ENCODE measurements around the gene CHRNB2.

CHRNB2 gene

DNA sequence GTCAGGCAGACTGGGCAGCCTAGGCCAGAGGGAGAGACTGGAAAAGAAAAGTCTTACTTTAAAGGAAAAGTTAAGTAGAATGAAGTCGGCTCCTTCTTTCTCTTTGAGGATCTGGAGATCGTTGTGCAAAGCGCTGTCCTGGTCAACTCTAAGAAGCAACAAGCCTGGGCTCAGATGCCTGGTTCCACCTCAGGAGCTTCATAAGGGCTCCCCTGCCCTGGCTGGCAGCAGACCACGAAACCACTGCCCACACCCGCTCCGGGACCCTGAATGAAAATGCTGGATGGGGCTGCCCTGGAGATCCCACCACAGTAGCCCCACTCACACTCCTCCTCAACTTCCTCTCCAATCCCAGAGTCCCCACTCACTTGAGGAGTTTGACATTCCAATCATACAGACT, 15.5 kb upstream of the CHRNB2 start:
- WGBS, 2 donors (ENCODE audit: extremely low coverage in 2 of 2, insufficient read length in 2 of 2, insufficient replicate concordance in 1 of 2): no CpG with 5 or more reads among the region's 6 CpGs
- Histone ChIP-seq H3K23ac (ENCODE audit: low read depth, low read length, poor library complexity) (no peak overlapping the region), H3K79me1 (ENCODE audit: low read depth, low read length) (no peaks in the 10 kb centered on the region), H2AK5ac (ENCODE audit: low read depth, low read length) (no peak overlapping the region), H3K27me3 (ENCODE audit: control insufficient read depth in 3 of 3, insufficient read depth in 3 of 3, low read depth in 1 of 3, low read length in 3 of 3) (no peaks in the 10 kb centered on the region), H2AFZ (ENCODE audit: low read length) (no peak overlapping the region), H2BK15ac (ENCODE audit: low read length) (no peak overlapping the region), H3K4me2 (ENCODE audit: insufficient read depth, low read length, poor library complexity, severe bottlenecking) (no peak overlapping the region), H4K8ac (ENCODE audit: low read depth, low read length) (no peak overlapping the region), H3K9ac (ENCODE audit: low read depth, low read length, poor library complexity) (no peak overlapping the region), H3K4me3 (ENCODE audit: low read length in 2 of 2) (no peak overlapping the region), H2BK12ac (ENCODE audit: low read length) (no peak overlapping the region), H3K36me3 (replicated peaks in 1 of 2; ENCODE audit: control insufficient read depth in 2 of 2, insufficient read depth in 2 of 2, low read length in 2 of 2) (peaks cover 63 to 89% of the 10 kb centered on the region in 2 donors), H4K91ac (ENCODE audit: low read depth, low read length, poor library complexity) (no peak overlapping the region), H3K4ac (ENCODE audit: low read length) (no peak overlapping the region), H2BK5ac (ENCODE audit: low read length) (no peak overlapping the region), H3K9me3 (replicated peaks in 1 of 2; ENCODE audit: control insufficient read depth in 2 of 2, insufficient read depth in 1 of 2, low read depth in 1 of 2, low read length in 2 of 2) (no peaks in the 10 kb centered on the region), H3K14ac (ENCODE audit: low read length) (no peak overlapping the region), H3K4me1 (ENCODE audit: control insufficient read depth in 2 of 2, insufficient read depth in 1 of 2, low read depth in 1 of 2, low read length in 2 of 2) (peaks cover 9 to 11% of the 10 kb centered on the region in 2 donors), H3K18ac (ENCODE audit: low read length) (no peak overlapping the region), H3K27ac (replicated peaks; ENCODE audit: low read length) (no peak overlapping the region), H2BK120ac (ENCODE audit: low read depth, low read length) (no peak overlapping the region)
- DNase-seq (ENCODE audit: low spot score): no peak

GRCh38 chr1:154553056-154554030, 14.2 kb upstream of the CHRNB2 start:
- H3K4me3 ChIP-seq (ENCODE audit: low read length in 2 of 2): no peak overlapping the region
- no CpG with 5 or more reads among the region's 12 CpGs for WGBS, 2 donors (ENCODE audit: extremely low coverage in 2 of 2, insufficient read length in 2 of 2, insufficient replicate concordance in 1 of 2)

GRCh38 chr1:154556422-154556821, 11.2 kb upstream of the CHRNB2 start:
- Histone ChIP-seq H3K4me2 (ENCODE audit: insufficient read depth, low read length, poor library complexity, severe bottlenecking) (peak overlapping the region; percentile 35), H3K4me1 (ENCODE audit: control insufficient read depth in 2 of 2, insufficient read depth in 1 of 2, low read depth in 1 of 2, low read length in 2 of 2) (peaks cover 17% of the 10 kb centered on the region in 2 donors), H2AK5ac (ENCODE audit: low read depth, low read length) (no peak overlapping the region), H3K23ac (ENCODE audit: low read depth, low read length, poor library complexity) (no peak overlapping the region), H2BK15ac (ENCODE audit: low read length) (no peak overlapping the region), H3K14ac (ENCODE audit: low read length) (no peak overlapping the region), H3K18ac (ENCODE audit: low read length) (no peak overlapping the region), H2BK12ac (ENCODE audit: low read length) (no peak overlapping the region), H3K4me3 (ENCODE audit: low read length in 2 of 2) (peak overlapping the region in 1 of 2 donors; percentile 83), H4K8ac (ENCODE audit: low read depth, low read length) (no peak overlapping the region), H3K27ac (replicated peaks; ENCODE audit: low read length) (no peak overlapping the region), H3K79me1 (ENCODE audit: low read depth, low read length) (peaks cover 4% of the 10 kb centered on the region), H2BK5ac (ENCODE audit: low read length) (no peak overlapping the region), H2AFZ (ENCODE audit: low read length) (no peak overlapping the region), H4K91ac (ENCODE audit: low read depth, low read length, poor library complexity) (no peak overlapping the region), H2BK120ac (ENCODE audit: low read depth, low read length) (no peak overlapping the region), H3K27me3 (ENCODE audit: control insufficient read depth in 3 of 3, insufficient read depth in 3 of 3, low read depth in 1 of 3, low read length in 3 of 3) (no peaks in the 10 kb centered on the region), H3K9ac (ENCODE audit: low read depth, low read length, poor library complexity) (no peak overlapping the region), H3K4ac (ENCODE audit: low read length) (no peak overlapping the region), H3K36me3 (replicated peaks in 1 of 2; ENCODE audit: control insufficient read depth in 2 of 2, insufficient read depth in 2 of 2, low read length in 2 of 2) (peaks cover 39 to 54% of the 10 kb centered on the region in 2 donors), H3K9me3 (replicated peaks in 1 of 2; ENCODE audit: control insufficient read depth in 2 of 2, insufficient read depth in 1 of 2, low read depth in 1 of 2, low read length in 2 of 2) (no peaks in the 10 kb centered on the region)
- no peak for DNase-seq (ENCODE audit: low spot score)
- WGBS, 2 donors (ENCODE audit: extremely low coverage in 2 of 2, insufficient read length in 2 of 2, insufficient replicate concordance in 1 of 2): no CpG with 5 or more reads among the region's 4 CpGs

More at GRCh38 chr1:154553056-154554030, 14.2 kb upstream of the CHRNB2 start:
- H2AFZ ChIP-seq (ENCODE audit: low read length): no peak overlapping the region
- H3K27me3 ChIP-seq (ENCODE audit: control insufficient read depth in 3 of 3, insufficient read depth in 3 of 3, low read depth in 1 of 3, low read length in 3 of 3): no peaks in the 10 kb centered on the region
- H3K23ac ChIP-seq (ENCODE audit: low read depth, low read length, poor library complexity): no peak overlapping the region
- peaks cover 4% of the 10 kb centered on the region for H3K79me1 ChIP-seq (ENCODE audit: low read depth, low read length)
- H4K8ac ChIP-seq (ENCODE audit: low read depth, low read length): no peak overlapping the region
- H3K4me1 ChIP-seq (ENCODE audit: control insufficient read depth in 2 of 2, insufficient read depth in 1 of 2, low read depth in 1 of 2, low read length in 2 of 2): peaks cover 15 to 16% of the 10 kb centered on the region in 2 donors
- no peak overlapping the region for H2BK15ac ChIP-seq (ENCODE audit: low read length)
- H2BK5ac ChIP-seq (ENCODE audit: low read length): no peak overlapping the region
- H3K36me3 ChIP-seq (replicated peaks in 1 of 2; ENCODE audit: control insufficient read depth in 2 of 2, insufficient read depth in 2 of 2, low read length in 2 of 2): peaks cover 63 to 85% of the 10 kb centered on the region in 2 donors
- no peak overlapping the region for H3K4me2 ChIP-seq (ENCODE audit: insufficient read depth, low read length, poor library complexity, severe bottlenecking)
- H2AK5ac ChIP-seq (ENCODE audit: low read depth, low read length): no peak overlapping the region
- no peak overlapping the region for H3K18ac ChIP-seq (ENCODE audit: low read length)
- no peak overlapping the region for H2BK12ac ChIP-seq (ENCODE audit: low read length)
- no peak overlapping the region for H4K91ac ChIP-seq (ENCODE audit: low read depth, low read length, poor library complexity)
- no peak overlapping the region for H3K9ac ChIP-seq (ENCODE audit: low read depth, low read length, poor library complexity)
- H3K14ac ChIP-seq (ENCODE audit: low read length): no peak overlapping the region
- H3K4ac ChIP-seq (ENCODE audit: low read length): no peak overlapping the region
- no peaks in the 10 kb centered on the region for H3K9me3 ChIP-seq (replicated peaks in 1 of 2; ENCODE audit: control insufficient read depth in 2 of 2, insufficient read depth in 1 of 2, low read depth in 1 of 2, low read length in 2 of 2)
- H3K27ac ChIP-seq (replicated peaks; ENCODE audit: low read length): no peak overlapping the region
- no peak for DNase-seq (ENCODE audit: low spot score)
- no peak overlapping the region for H2BK120ac ChIP-seq (ENCODE audit: low read depth, low read length)

DNA sequence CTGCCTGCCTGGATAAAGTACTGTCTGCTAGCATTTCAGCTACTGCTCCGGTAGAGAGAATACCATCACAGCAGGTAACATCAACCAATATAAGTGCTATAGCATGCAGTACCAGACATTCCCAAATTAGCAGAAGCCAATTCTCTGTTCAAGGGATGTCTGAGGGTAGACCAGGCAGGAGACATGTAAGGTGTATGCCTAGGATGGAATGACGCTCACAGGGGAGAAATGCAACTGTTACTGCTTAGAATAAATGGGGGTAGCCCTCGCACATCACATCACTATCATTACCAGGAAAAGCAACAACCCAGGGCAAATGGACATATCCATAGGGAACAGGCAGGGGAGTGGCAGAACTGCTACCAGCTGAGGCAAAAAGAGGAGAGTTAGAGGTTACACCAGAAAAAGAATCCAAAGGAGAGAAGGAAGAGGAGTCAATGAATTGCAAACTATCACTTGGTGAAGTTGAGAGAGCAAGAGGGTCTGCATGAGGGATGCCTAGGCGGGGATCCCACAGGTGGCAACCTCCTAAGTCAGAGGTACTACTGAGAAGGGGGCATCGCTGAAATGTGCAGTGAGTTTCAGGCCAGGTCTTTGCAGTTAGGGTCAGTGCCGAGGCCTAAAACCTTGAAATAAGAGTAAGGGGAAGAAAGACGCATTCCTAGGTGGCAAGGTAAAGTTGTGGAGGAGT, 10.2 kb upstream of the CHRNB2 start:
- Histone ChIP-seq H2AFZ (ENCODE audit: low read length) (no peak overlapping the region), H3K27ac (replicated peaks; ENCODE audit: low read length) (no peak overlapping the region), H2BK5ac (ENCODE audit: low read length) (no peak overlapping the region), H2BK15ac (ENCODE audit: low read length) (no peak overlapping the region), H3K4me2 (ENCODE audit: insufficient read depth, low read length, poor library complexity, severe bottlenecking) (peak overlapping the region; percentile 76), H3K14ac (ENCODE audit: low read length) (no peak overlapping the region), H3K27me3 (ENCODE audit: control insufficient read depth in 3 of 3, insufficient read depth in 3 of 3, low read depth in 1 of 3, low read length in 3 of 3) (no peaks in the 10 kb centered on the region), H3K4ac (ENCODE audit: low read length) (no peak overlapping the region), H4K91ac (ENCODE audit: low read depth, low read length, poor library complexity) (no peak overlapping the region), H4K8ac (ENCODE audit: low read depth, low read length) (no peak overlapping the region), H3K9ac (ENCODE audit: low read depth, low read length, poor library complexity) (peak overlapping the region; percentile 90), H3K36me3 (replicated peaks in 1 of 2; ENCODE audit: control insufficient read depth in 2 of 2, insufficient read depth in 2 of 2, low read length in 2 of 2) (peaks cover 30 to 44% of the 10 kb centered on the region in 2 donors), H2BK120ac (ENCODE audit: low read depth, low read length) (no peak overlapping the region), H3K18ac (ENCODE audit: low read length) (no peak overlapping the region), H3K4me3 (ENCODE audit: low read length in 2 of 2) (peak overlapping the region; percentile 83 to 91), H2BK12ac (ENCODE audit: low read length) (no peak overlapping the region), H3K9me3 (replicated peaks in 1 of 2; ENCODE audit: control insufficient read depth in 2 of 2, insufficient read depth in 1 of 2, low read depth in 1 of 2, low read length in 2 of 2) (no peaks in the 10 kb centered on the region), H3K79me1 (ENCODE audit: low read depth, low read length) (peaks cover 4% of the 10 kb centered on the region), H3K23ac (ENCODE audit: low read depth, low read length, poor library complexity) (no peak overlapping the region), H3K4me1 (ENCODE audit: control insufficient read depth in 2 of 2, insufficient read depth in 1 of 2, low read depth in 1 of 2, low read length in 2 of 2) (peaks cover 17% of the 10 kb centered on the region in 2 donors), H2AK5ac (ENCODE audit: low read depth, low read length) (no peak overlapping the region)
- no peak for DNase-seq (ENCODE audit: low spot score)
- no CpG with 5 or more reads among the region's 7 CpGs for WGBS, 2 donors (ENCODE audit: extremely low coverage in 2 of 2, insufficient read length in 2 of 2, insufficient replicate concordance in 1 of 2)

All from neuronal stem cell (in vitro differentiated cells).